Measurements from ENCODE around the gene MTRFR. TPM values are rescaled to one million over a fixed set of nuclear protein-coding genes. Genes with fewer than 3 reads are reported as not detected.

The MTRFR gene
- total RNA-seq, 2 experiments from 2014 or later = 30.1 to 32.8 TPM

DNA sequence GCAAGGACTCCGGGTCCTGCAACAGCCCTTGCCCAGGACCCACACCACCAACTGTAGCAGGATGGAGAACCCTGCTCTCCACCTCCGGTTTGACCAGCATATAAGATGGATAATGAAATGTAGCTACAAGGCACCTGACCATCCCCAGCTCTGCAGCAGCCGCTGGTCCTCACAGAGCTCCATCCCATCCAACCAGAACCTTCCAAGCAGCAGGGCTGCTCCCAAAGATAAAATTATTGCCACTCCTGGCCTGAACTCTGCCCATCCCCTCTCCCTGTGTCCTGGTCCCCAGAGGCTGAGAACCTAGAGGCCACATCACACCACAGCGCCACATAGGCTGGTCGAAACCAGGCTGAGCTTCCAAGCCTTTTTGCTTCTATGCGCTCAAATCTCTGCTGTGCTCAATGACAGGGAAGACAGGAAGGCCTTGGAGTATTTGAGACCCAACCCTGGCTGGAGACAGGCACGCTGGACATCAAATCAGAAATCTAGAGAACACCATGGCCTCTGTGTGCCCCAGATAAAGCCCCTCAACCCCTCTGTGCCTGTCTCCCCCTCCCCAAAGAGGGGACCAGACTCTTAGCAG, 34.2 kb downstream of the MTRFR start:
- ChIA-PET CTCF (ENCODE audit: unreplicated experiment) (no interaction called here), POLR2A (no interaction called here)
- Histone ChIP-seq H3K4me2 (ENCODE audit: low read length) (no peak overlapping the region), H2AFZ (ENCODE audit: low read length) (no peak overlapping the region), H3K9me2 (ENCODE audit: insufficient read depth, low read length) (no peaks in the 10 kb centered on the region), H3K79me2 (ENCODE audit: insufficient read depth, low read depth, low read length) (peaks cover 11% of the 10 kb centered on the region; the same call in 1 of the 2 replicates), H3K27ac (ENCODE audit: low read depth, low read length, poor library complexity, severe bottlenecking) (no peak overlapping the region), H3K4me1 (ENCODE audit: insufficient read depth, low read length, poor library complexity, severe bottlenecking) (peaks cover 20% of the 10 kb centered on the region), H3K9me3 (ENCODE audit: low read length) (no peaks in the 10 kb centered on the region), H3K36me3 (ENCODE audit: insufficient read depth, low read length) (peaks cover 23% of the 10 kb centered on the region; the same call in 1 of the 2 replicates), H4K20me1 (ENCODE audit: insufficient read depth, low read length) (no peaks in the 10 kb centered on the region), H3K4me3 (ENCODE audit: low read depth, low read length, poor library complexity, severe bottlenecking) (no peak overlapping the region)
- DNase-seq (ENCODE audit: low spot score) = no peak
- no TSS peak for BruUV-seq (replicated peaks)
- TF ChIP-seq, protein P1, sequence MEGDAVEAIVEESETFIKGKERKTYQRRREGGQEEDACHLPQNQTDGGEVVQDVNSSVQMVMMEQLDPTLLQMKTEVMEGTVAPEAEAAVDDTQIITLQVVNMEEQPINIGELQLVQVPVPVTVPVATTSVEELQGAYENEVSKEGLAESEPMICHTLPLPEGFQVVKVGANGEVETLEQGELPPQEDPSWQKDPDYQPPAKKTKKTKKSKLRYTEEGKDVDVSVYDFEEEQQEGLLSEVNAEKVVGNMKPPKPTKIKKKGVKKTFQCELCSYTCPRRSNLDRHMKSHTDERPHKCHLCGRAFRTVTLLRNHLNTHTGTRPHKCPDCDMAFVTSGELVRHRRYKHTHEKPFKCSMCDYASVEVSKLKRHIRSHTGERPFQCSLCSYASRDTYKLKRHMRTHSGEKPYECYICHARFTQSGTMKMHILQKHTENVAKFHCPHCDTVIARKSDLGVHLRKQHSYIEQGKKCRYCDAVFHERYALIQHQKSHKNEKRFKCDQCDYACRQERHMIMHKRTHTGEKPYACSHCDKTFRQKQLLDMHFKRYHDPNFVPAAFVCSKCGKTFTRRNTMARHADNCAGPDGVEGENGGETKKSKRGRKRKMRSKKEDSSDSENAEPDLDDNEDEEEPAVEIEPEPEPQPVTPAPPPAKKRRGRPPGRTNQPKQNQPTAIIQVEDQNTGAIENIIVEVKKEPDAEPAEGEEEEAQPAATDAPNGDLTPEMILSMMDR (conservative IDR thresholded peaks at IDR 0.05; ENCODE audit: low read length) = no peak
- no peak for TF ChIP-seq EZH2phosphoT487 (IDR thresholded peaks at IDR 0.05; ENCODE audit: borderline replicate concordance, low read depth, low read length)
- intact Hi-C loops (cut with micrococcal nuclease; ENCODE audit: unreplicated experiment) = no loop called here

DNA sequence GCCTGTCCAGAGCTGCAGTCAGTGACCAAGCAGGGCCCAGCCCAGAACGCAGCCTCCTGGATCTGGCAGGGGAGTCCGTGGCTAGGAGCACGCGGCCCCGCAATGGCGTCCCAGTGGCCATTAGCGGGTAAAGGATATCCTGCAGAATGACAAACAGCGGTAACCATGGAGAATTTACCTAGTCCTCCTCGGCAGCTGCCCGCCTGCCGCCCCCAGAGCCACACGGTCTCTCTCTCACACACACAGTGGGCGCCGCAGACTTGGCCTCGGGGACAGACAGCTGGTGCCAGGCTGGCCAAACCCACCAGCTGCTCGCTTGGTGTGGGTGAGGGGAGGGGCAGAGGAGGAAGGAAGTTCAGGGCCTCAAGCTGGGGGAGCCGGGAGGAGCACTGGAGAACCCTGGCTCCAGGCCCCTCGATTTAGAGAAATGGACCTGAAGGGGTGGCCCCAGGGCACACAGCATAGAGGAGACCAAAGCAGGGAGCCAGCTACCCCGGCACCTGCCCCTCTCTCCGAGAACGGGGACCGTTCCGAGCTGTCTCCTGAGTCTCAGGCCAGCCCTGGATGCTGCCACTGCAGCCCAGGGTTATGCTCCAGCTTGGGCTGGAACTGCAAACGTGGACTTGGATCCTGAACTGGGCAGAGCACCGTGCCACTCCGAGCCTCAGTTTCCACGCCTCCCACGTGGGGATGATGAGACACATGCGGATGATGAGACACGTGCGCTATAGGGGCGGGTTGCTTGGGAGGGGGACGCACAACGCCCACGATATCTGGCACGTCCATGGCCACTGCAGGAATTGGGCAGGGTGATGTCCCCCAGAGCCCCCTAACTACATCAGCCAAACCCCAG, 35.0 kb downstream of the MTRFR start:
- DNase-seq (ENCODE audit: low spot score) = no peak
- no TSS peak for BruUV-seq (replicated peaks)
- ChIA-PET CTCF (ENCODE audit: unreplicated experiment) (no interaction called here), POLR2A (interaction anchor here (0.6 to 1.0 kb wide), 2 partner anchors 36 to 132 kb away, joined by 3 to 4 read pairs; no protein-coding TSS in a partner anchor)
- intact Hi-C loops (cut with micrococcal nuclease; ENCODE audit: unreplicated experiment) = no loop called here
- Histone ChIP-seq H4K20me1 (ENCODE audit: insufficient read depth, low read length) (no peaks in the 10 kb centered on the region), H3K9me3 (ENCODE audit: low read length) (no peaks in the 10 kb centered on the region), H3K4me2 (ENCODE audit: low read length) (no peak overlapping the region), H2AFZ (ENCODE audit: low read length) (no peak overlapping the region), H3K79me2 (ENCODE audit: insufficient read depth, low read depth, low read length) (peaks cover 11% of the 10 kb centered on the region; the same call in 1 of the 2 replicates), H3K27ac (ENCODE audit: low read depth, low read length, poor library complexity, severe bottlenecking) (no peak overlapping the region), H3K4me3 (ENCODE audit: low read depth, low read length, poor library complexity, severe bottlenecking) (no peak overlapping the region), H3K9me2 (ENCODE audit: insufficient read depth, low read length) (no peaks in the 10 kb centered on the region), H3K36me3 (ENCODE audit: insufficient read depth, low read length) (peaks cover 17% of the 10 kb centered on the region; the same call in 1 of the 2 replicates), H3K4me1 (ENCODE audit: insufficient read depth, low read length, poor library complexity, severe bottlenecking) (peaks cover 21% of the 10 kb centered on the region)
- TF ChIP-seq, protein P1 (conservative IDR thresholded peaks at IDR 0.05; ENCODE audit: low read length) = no peak
- no peak for TF ChIP-seq EZH2phosphoT487 (IDR thresholded peaks at IDR 0.05; ENCODE audit: borderline replicate concordance, low read depth, low read length)
